GM12878 (cell line): Measurements from ENCODE around the gene NPLOC4. TPM values are rescaled to one million over a fixed set of nuclear protein-coding genes. Genes with fewer than 3 reads are reported as not detected.
A peak's percentile ranks its signal among the peaks of the same experiment; 100 is the strongest.

Source experiments
- ATAC-seq: fragments of 200-7000 bp; cut with Tn5 transposase; 3 replicates; pipeline ENCODE4 v1.9.1; 2020; ENCODE audit warnings: mild to moderate bottlenecking, moderate library complexity
- BruUV-seq: library from RNA; stranded (reverse); fragments of 400-500 nt; replicated peaks from 2 replicates; lab custom pipeline; 2021; lab: Mats Ljungman, UMichigan
- CTCF ChIA-PET: fragments of 300-600 bp; sonication (Branson Sonifier 250); formaldehyde crosslinking; extraction: SDS; loops from one replicate; lab custom pipeline; 2021; ENCODE audit warnings: inconsistent platforms; lab: Yijun Ruan, JAX
- POLR2A ChIA-PET: fragments of 350-600 bp; formaldehyde crosslinking; extraction: SDS; loops from one replicate; lab custom pipeline; 2021; ENCODE audit warnings: inconsistent platforms; lab: Charles Lee
- RAD21 ChIA-PET: fragments of 300-600 bp; sonication (Branson Sonifier 250); formaldehyde crosslinking; loops from one replicate; lab custom pipeline; 2023; ENCODE audit warnings: antibody characterized with exemption; ENCODE audit not compliant: unreplicated experiment; lab: Charles Lee
- SMC1A ChIA-PET: fragments of 300-600 bp; sonication (Branson Sonifier 250); formaldehyde crosslinking; loops from one replicate; lab custom pipeline; 2023; ENCODE audit not compliant: unreplicated experiment, uncharacterized antibody; lab: Charles Lee
- DNase-seq: peaks from one replicate; pipeline ENCODE4 v3.0.0-alpha.2; 2011; ENCODE audit warnings: low read depth, low spot score
- FAIRE-seq: peaks from 3 replicates; lab custom pipeline; 2011; peaks lifted over from hg19 to GRCh38; lab: Jason Lieb, UNC
- H2AFZ ChIP-seq: 2 replicates; pipeline ENCODE4 v1.6.0; 2011; ENCODE audit warnings: low read depth, low read length, control low read depth; ENCODE audit not compliant: control insufficient read depth
- H3K27ac ChIP-seq: 2 replicates; pipeline ENCODE4 v1.5.1; 2011; ENCODE audit warnings: control low read depth; ENCODE audit not compliant: control insufficient read depth, insufficient read depth
- H3K27me3 ChIP-seq, 2 experiments: replicated peaks in 1 of 2; 2 replicates each; pipeline versions ENCODE4 v1.6.0 to v1.6.1; 2011; ENCODE audit warnings: low read length in 1 of 2; ENCODE audit not compliant: control insufficient read depth in 2 of 2, insufficient read depth in 2 of 2
- H3K36me3 ChIP-seq, 2 experiments: 2 replicates each; pipeline ENCODE4 v1.5.1; 2011; ENCODE audit warnings: low read length in 1 of 2; ENCODE audit not compliant: control insufficient read depth in 2 of 2, insufficient read depth in 2 of 2
- H3K4me1 ChIP-seq: 2 replicates; pipeline ENCODE4 v1.6.1; 2011; ENCODE audit warnings: mild to moderate bottlenecking, low read length, moderate library complexity, mixed read lengths; ENCODE audit not compliant: control insufficient read depth, insufficient read depth
- H3K4me2 ChIP-seq: 2 replicates; pipeline ENCODE4 v1.6.0; 2011; ENCODE audit warnings: control low read depth; ENCODE audit not compliant: control insufficient read depth, insufficient read depth
- H3K4me3 ChIP-seq: fragments of 200-600 bp; sonication (generic); 2 replicates; pipeline ENCODE4 v1.5.1; 2016
- H3K79me2 ChIP-seq: 2 replicates; pipeline ENCODE4 v1.6.0; 2011; ENCODE audit warnings: low read length; ENCODE audit not compliant: control insufficient read depth, insufficient read depth
- H3K9ac ChIP-seq: 2 replicates; pipeline ENCODE4 v1.8.0; 2011; ENCODE audit warnings: low read length, control low read depth, mixed read lengths; ENCODE audit not compliant: control insufficient read depth, insufficient read depth
- H3K9me3 ChIP-seq: replicated peaks from 3 replicates; pipeline ENCODE4 v1.5.1; 2011; ENCODE audit warnings: mild to moderate bottlenecking, low read length; ENCODE audit not compliant: control insufficient read depth, insufficient read depth
- H4K20me1 ChIP-seq: 2 replicates; pipeline ENCODE4 v1.6.0; 2011; ENCODE audit not compliant: control insufficient read depth, insufficient read depth
- ASH2L ChIP-seq: fragments of 300-600, 200-600 bp; sonication (generic); IDR thresholded peaks from 2 replicates; pipeline ENCODE4 v1.6.1; 2017; ENCODE audit warnings: low read depth, mild to moderate bottlenecking, borderline replicate concordance
- BMI1 ChIP-seq: fragments of 450-650 bp; IDR thresholded peaks from 2 replicates; pipeline ENCODE4 v1.6.1; 2016; ENCODE audit warnings: mild to moderate bottlenecking, moderate library complexity, borderline replicate concordance
- IKZF2 ChIP-seq, 2 experiments: fragments of 450-650 bp; IDR thresholded peaks; 2 replicates each; pipeline ENCODE4 v1.6.1; 2017; ENCODE audit warnings: mild to moderate bottlenecking in 2 of 2, moderate library complexity in 2 of 2
- MEF2B ChIP-seq: fragments of 450-650 bp; IDR thresholded peaks from 2 replicates; pipeline ENCODE4 v1.6.1; 2018; ENCODE audit warnings: mild to moderate bottlenecking, moderate library complexity; ENCODE audit not compliant: partially characterized antibody, poor library complexity, severe bottlenecking
- NBN ChIP-seq: fragments of 450-650 bp; IDR thresholded peaks from 2 replicates; pipeline ENCODE4 v1.6.1; 2016
- NR2C1 ChIP-seq: fragments of 450-650 bp; IDR thresholded peaks from 2 replicates; pipeline ENCODE4 v1.6.1; 2017; ENCODE audit warnings: antibody characterized with exemption, mild to moderate bottlenecking, moderate library complexity
- NR2F1 ChIP-seq: fragments of 450-650 bp; conservative IDR thresholded peaks from 2 replicates; pipeline ENCODE4 v1.6.1; 2017; ENCODE audit warnings: mild to moderate bottlenecking
- PBX3 ChIP-seq: IDR thresholded peaks from 2 replicates; pipeline ENCODE4 v1.6.1; 2011; ENCODE audit warnings: mild to moderate bottlenecking, low read depth, low read length, moderate library complexity; ENCODE audit not compliant: insufficient replicate concordance
- REST ChIP-seq: IDR thresholded peaks from 2 replicates; pipeline ENCODE4 v1.6.1; 2012; ENCODE audit warnings: mild to moderate bottlenecking, low read depth, low read length
- SPI1 ChIP-seq: IDR thresholded peaks from 2 replicates; pipeline ENCODE4 v1.6.1; 2011; ENCODE audit warnings: low read depth, mild to moderate bottlenecking, low read length, moderate library complexity, borderline replicate concordance; ENCODE audit not compliant: insufficient read depth
- STAT1 ChIP-seq: fragments of 450-650 bp; conservative IDR thresholded peaks from 2 replicates; pipeline ENCODE4 v1.6.1; 2014; ENCODE audit warnings: antibody characterized with exemption, mild to moderate bottlenecking
- WGBS: methylation state at CpG from one replicate; pipeline ENCODE4 v1.1.6; 2016; ENCODE audit warnings: low lambda C conversion rate; ENCODE audit not compliant: insufficient replicate concordance, insufficient coverage; ENCODE audit errors: missing lambda C conversion rate; 5-methylcytosine and 5-hydroxymethylcytosine counted together
- in situ Hi-C: fragments of 300-500 bp; cut with MboI; formaldehyde crosslinking; loops from 9 replicates; pipeline ENCODE4 v1.14.3; 2018; ENCODE audit warnings: mixed read lengths
- intact Hi-C: fragments of 100-400 bp; cut with micrococcal nuclease; formaldehyde crosslinking; loops from one replicate; pipeline ENCODE4 v1.14.2; 2022; ENCODE audit not compliant: unreplicated experiment
- polyA plus RNA-seq, 11 experiments: library from polyadenylated mRNA; depleted of rRNA in 4 of 11; unstranded in 6 of 11; stranded (reverse) in 5 of 11; fragments of >200 nt; fragmentation: Nextera tagmentation in 4 of 11; fragmentation: Illumina TruSeq in 1 of 11; extraction: Ambion mirVana in 4 of 11; extraction: Trizol in 1 of 11; gene quantifications; 1 replicate in 1 of 11; 2 replicates in 10 of 11; pipeline versions ENCODE4 v1.2.1 to v1.2.3, GENCODE V29; 2011 to 2016; ENCODE audit warnings: inconsistent platforms in 2 of 11, missing spikeins in 2 of 11, low read depth in 1 of 11
- total RNA-seq, 4 experiments: library from RNA; depleted of rRNA in 3 of 4; stranded (reverse); fragments of >200 nt in 3 of 4; fragmentation: Illumina TruSeq in 1 of 4; extraction: Trizol in 1 of 4; gene quantifications; 2 replicates each; pipeline versions ENCODE4 v1.2.1 to v1.2.3, GENCODE V29; 2013 to 2021

Gene NPLOC4
- total and polyA plus RNA-seq, 10 of the 15 experiments (the other 5 are each of a cell fraction or from before 2014, with no cell fraction given), result 1.5 to 83.7 (median 45.8) TPM

- no peak for TF ChIP-seq PBX3
- no peak for TF ChIP-seq BMI1
- TF ChIP-seq STAT1, result peak; percentile 97
Measured at GRCh38 chr17:81636505-81637288, at the start of gene NPLOC4, which contains the start of gene TSPAN10 (continued).

- no peak for DNase-seq
- no peak for TF ChIP-seq NR2F1
- TF ChIP-seq SPI1, result no peak
- TF ChIP-seq MEF2B, result no peak
- TF ChIP-seq NBN, result no peak
- TF ChIP-seq IKZF2 (IDR thresholded peaks at IDR 0.05), result no peak
- no peak for TF ChIP-seq REST
- TF ChIP-seq ASH2L, result no peak
- no peak for TF ChIP-seq NR2C1
- ChIA-PET POLR2A (no interaction called here), SMC1A (no interaction called here), CTCF (no interaction called here), RAD21 (no interaction called here)
- H3K79me2 ChIP-seq, result peaks cover 38% of the 10 kb centered on the region
- FAIRE-seq, result no peak
- no peaks in the 10 kb centered on the region for H3K9me3 ChIP-seq
- WGBS, result 96% methylated on average over 20 of the region's 20 CpGs
- H3K4me2 ChIP-seq, result no peak overlapping the region
- intact Hi-C loops, result no loop called here
- peaks cover 8% of the 10 kb centered on the region for H4K20me1 ChIP-seq
- BruUV-seq, result no TSS peak
- ATAC-seq, result no peak
- H3K27ac ChIP-seq, result no peak overlapping the region
- no peak overlapping the region for H3K9ac ChIP-seq
- no peaks in the 10 kb centered on the region for H3K27me3 ChIP-seq
- H3K36me3 ChIP-seq, result peaks cover 5 to 29% of the 10 kb centered on the region in 2 experiments; a peak in 3 of 4 replicates
- peaks cover 11% of the 10 kb centered on the region for H3K4me1 ChIP-seq
- H2AFZ ChIP-seq, result no peak overlapping the region
- H3K4me3 ChIP-seq, result no peak overlapping the region
- in situ Hi-C loops, result no loop called here
Measured at GRCh38 chr17:81686614-81687013, 49.7 kb upstream of the NPLOC4 start.
